Breast epithelium (tissue), 4 donors: ENCODE results near the gene ZNF419. TPM values are rescaled to one million over a fixed set of nuclear protein-coding genes. Genes with fewer than 3 reads are reported as not detected.
A peak's percentile ranks its signal among the peaks of the same experiment; 100 is the strongest.
"Not testable (repeated sequence)": the region's sequence is repeated elsewhere in the genome, so short reads cannot be mapped to it uniquely, and the experiment has no call there.

ENCODE experiments used
- DNase-seq, 2 donors: peaks; one replicate each; pipeline ENCODE4 v3.0.0-alpha.2; 2019; ENCODE audit warnings: low spot score in 2 of 2
- H3K27ac ChIP-seq, 2 donors: fragments of 200-600 bp; sonication (generic) in 1 of 2; one replicate each; pipeline ENCODE4 v1.5.1; 2016 to 2019; ENCODE audit warnings: mild to moderate bottlenecking in 1 of 2
- H3K27me3 ChIP-seq, 2 donors: fragments of 200-600 bp; sonication (generic) in 1 of 2; one replicate each; pipeline versions ENCODE4 v1.5.1 to v1.6.0; 2017 to 2019; ENCODE audit warnings: control low read depth in 1 of 2, mild to moderate bottlenecking in 1 of 2
- H3K36me3 ChIP-seq: fragments of 200-600 bp; one replicate; pipeline ENCODE4 v1.5.1; 2019
- H3K4me1 ChIP-seq, 2 donors: fragments of 200-600 bp; sonication (generic); one replicate each; pipeline ENCODE4 v1.5.1; 2016 to 2019; ENCODE audit warnings: control low read depth in 1 of 2
- H3K4me3 ChIP-seq, 3 donors: fragments of 200-600 bp; sonication (generic); 1 replicate in 2 of 3; 2 replicates in 1 of 3; pipeline ENCODE4 v1.5.1; 2016 to 2019; ENCODE audit warnings: mild to moderate bottlenecking in 3 of 3, moderate library complexity in 2 of 3
- H3K9me3 ChIP-seq, 2 donors: fragments of 200-600 bp; sonication (generic) in 1 of 2; one replicate each; pipeline ENCODE4 v1.5.1; 2016 to 2019; ENCODE audit warnings: control low read depth in 1 of 2
- POLR2A ChIP-seq: fragments of 450-650 bp; IDR thresholded peaks from one replicate; pipeline ENCODE4 v1.6.1; 2016; ENCODE audit warnings: antibody characterized with exemption, mild to moderate bottlenecking, moderate library complexity
- POLR2AphosphoS5 ChIP-seq, 3 donors: sonication (generic); formaldehyde crosslinking; IDR thresholded peaks; one replicate each; pipeline ENCODE4 v1.6.1; 2017; ENCODE audit warnings: antibody characterized with exemption in 3 of 3
- intact Hi-C: fragments of 100-400 bp; cut with DNase I; formaldehyde crosslinking; loops from one replicate; pipeline ENCODE4 v1.15.1; 2023; ENCODE audit warnings: low total_unique reads
- total RNA-seq, 3 donors: library from RNA; depleted of rRNA; stranded (reverse); fragments of >200 nt; gene quantifications; one replicate each; pipeline ENCODE4 v1.1.0, GENCODE V29; 2016
- TF ChIP-seq, protein P1 (sequence below), 3 donors: fragments of 450-650 bp; IDR thresholded peaks; one replicate each; pipeline ENCODE4 v1.5.1; 2016 to 2017; ENCODE audit warnings: antibody characterized with exemption in 3 of 3, mild to moderate bottlenecking in 3 of 3, moderate library complexity in 3 of 3

ZNF419 gene
- total RNA-seq, 3 donors from 2014 or later, result 10.2 to 13.0 (median 12.5) TPM

DNA sequence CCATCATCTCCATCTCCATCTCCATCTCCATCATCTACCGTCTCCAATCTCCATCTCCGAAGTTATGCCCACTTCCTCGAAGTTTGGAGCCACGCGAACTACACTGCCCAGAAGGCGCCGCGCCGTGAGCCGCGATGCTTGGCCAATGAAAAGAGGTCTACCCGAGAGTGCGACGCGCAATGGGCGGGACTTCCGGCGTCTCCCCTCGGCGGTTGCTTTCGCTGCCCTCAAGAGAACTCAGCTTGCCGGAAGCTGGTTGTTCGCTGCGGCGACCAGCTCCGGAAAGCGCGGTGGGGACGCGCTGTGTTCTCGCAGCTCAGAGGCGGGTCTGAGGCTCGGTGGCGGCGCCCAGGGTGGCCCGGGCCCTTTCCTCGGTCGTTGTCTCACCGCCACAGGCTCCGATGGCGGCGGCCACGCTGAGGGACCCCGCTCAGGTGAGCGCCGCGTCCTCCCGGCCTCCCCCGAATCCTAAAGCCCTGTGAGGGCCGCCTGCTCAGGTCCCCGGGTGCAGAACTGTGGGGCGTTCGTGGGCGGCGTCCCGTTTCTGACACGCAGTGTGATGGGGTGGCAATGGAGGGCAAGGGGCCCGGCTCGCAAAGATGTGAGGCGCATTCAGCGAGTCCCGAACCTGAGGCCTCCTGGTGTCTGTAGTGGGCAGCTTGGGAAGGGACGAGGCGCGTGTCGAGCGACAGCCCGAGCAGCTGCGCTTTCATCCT is 12.3 kb downstream of the ZNF419 start, which contains the start of gene ZNF773:
TSS of gene ZNF773 (plus strand) at position 259 of the 716 bp plus-strand sequence. CDS start at position 402, 143 bp downstream.
- intact Hi-C loops, H3K4me1 ChIP-seq, H3K27me3 ChIP-seq, H3K36me3 ChIP-seq: not testable (repeated sequence)
- Histone ChIP-seq H3K9me3 (peaks cover 30 to 32% of the 10 kb centered on the region in 2 donors), H3K4me3 (peak within 1 kb of the TSS; percentile 79 to 86 (median 83)), H3K27ac (peak within 1 kb of the TSS; percentile 90 to 97)
- TF ChIP-seq POLR2A, result peak; percentile 30
- TF ChIP-seq POLR2AphosphoS5 (IDR thresholded peaks at IDR 0.05), result peak in 2 of 3 donors; percentile 46 to 87
- peak; percentile 91 to 95 for DNase-seq

DNA sequence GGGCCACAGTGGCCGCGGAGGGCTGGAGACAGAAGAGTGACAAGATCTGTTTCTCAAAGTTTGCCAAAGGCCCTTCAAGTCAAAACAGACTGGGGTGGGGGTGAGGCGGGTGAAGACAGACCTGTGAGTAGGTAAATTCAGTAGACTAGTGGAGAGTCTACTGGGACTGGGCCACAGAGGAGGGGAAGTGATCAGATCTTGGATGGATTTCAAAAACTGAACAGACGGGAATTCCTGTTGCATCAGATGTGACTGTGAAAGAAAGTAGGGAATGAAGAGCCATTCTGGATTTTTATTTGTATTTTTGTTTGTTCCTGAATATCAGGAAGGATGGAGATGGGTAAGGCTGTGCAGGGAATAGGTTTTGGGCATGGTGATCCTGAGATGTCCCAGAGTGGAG is 12.8 kb downstream of the ZNF419 start:
- Histone ChIP-seq H3K9me3 (peaks cover 28 to 35% of the 10 kb centered on the region in 2 donors), H3K4me3 (peak overlapping the region; percentile 79 to 86 (median 83))

DNA sequence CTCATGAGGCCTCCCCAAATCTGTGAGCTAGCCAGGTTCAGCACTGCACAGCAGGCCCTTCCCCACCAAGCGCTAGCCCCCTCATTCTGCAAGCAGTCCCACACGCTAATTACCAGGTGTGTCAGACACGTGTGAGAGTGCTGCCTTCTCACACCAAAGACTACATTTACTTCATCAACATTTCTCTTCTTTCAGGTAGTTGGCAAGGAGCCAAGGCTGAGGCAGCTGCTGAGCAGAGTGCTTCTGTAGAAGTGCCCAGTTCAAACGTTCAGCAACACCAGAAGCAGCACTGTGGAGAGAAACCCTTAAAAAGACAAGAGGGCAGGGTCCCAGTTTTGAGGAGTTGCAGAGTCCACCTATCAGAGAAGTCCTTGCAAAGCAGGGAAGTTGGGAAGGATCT is 18.6 kb downstream of the ZNF419 start:
- Histone ChIP-seq H3K36me3 (peaks cover 17% of the 10 kb centered on the region), H3K4me3 (peak overlapping the region in 1 of 3 donors; percentile 8), H3K4me1 (no peaks in the 10 kb centered on the region), H3K27ac (no peak overlapping the region), H3K27me3 (no peaks in the 10 kb centered on the region), H3K9me3 (peaks cover 58 to 79% of the 10 kb centered on the region in 2 donors)
- intact Hi-C loops, result no loop called here
- no peak for DNase-seq
- TF ChIP-seq POLR2AphosphoS5 (IDR thresholded peaks at IDR 0.05) (no peak), POLR2A (no peak)
- TF ChIP-seq, protein P1, sequence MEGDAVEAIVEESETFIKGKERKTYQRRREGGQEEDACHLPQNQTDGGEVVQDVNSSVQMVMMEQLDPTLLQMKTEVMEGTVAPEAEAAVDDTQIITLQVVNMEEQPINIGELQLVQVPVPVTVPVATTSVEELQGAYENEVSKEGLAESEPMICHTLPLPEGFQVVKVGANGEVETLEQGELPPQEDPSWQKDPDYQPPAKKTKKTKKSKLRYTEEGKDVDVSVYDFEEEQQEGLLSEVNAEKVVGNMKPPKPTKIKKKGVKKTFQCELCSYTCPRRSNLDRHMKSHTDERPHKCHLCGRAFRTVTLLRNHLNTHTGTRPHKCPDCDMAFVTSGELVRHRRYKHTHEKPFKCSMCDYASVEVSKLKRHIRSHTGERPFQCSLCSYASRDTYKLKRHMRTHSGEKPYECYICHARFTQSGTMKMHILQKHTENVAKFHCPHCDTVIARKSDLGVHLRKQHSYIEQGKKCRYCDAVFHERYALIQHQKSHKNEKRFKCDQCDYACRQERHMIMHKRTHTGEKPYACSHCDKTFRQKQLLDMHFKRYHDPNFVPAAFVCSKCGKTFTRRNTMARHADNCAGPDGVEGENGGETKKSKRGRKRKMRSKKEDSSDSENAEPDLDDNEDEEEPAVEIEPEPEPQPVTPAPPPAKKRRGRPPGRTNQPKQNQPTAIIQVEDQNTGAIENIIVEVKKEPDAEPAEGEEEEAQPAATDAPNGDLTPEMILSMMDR (IDR thresholded peaks at IDR 0.05), result no peak

More for the DNA sequence above, 12.8 kb downstream of the ZNF419 start:
- DNase-seq, H3K27me3 ChIP-seq, H3K4me1 ChIP-seq, intact Hi-C loops, H3K27ac ChIP-seq, H3K36me3 ChIP-seq: not testable (repeated sequence)

DNA sequence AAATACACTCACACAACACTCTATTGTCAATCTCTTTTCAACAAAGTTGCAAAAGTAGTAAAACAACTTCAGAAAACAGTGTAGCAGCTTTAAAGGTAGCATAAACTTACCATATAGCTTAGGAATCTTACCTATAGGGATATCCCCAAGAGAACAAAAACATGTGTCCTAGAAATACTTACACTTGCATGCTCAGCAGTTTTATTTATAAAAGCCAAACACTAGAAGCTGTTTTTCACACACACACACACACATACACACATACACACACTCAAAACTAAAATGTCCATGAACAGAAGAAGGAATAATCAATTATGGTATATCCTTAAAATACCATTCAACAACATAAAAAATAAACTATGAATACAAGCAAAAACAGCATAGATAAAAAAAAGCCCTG is 23.9 kb downstream of the ZNF419 start:
- Histone ChIP-seq H3K4me3 (no peak overlapping the region), H3K36me3 (peaks cover 9% of the 10 kb centered on the region), H3K4me1 (no peaks in the 10 kb centered on the region), H3K27me3 (no peaks in the 10 kb centered on the region), H3K27ac (no peak overlapping the region), H3K9me3 (peaks cover 47 to 81% of the 10 kb centered on the region in 2 donors)
- no peak for DNase-seq
- intact Hi-C loops, result no loop called here
- TF ChIP-seq, protein P1 (IDR thresholded peaks at IDR 0.05), result no peak
- TF ChIP-seq POLR2A, result no peak
- TF ChIP-seq POLR2AphosphoS5 (IDR thresholded peaks at IDR 0.05), result no peak

DNA sequence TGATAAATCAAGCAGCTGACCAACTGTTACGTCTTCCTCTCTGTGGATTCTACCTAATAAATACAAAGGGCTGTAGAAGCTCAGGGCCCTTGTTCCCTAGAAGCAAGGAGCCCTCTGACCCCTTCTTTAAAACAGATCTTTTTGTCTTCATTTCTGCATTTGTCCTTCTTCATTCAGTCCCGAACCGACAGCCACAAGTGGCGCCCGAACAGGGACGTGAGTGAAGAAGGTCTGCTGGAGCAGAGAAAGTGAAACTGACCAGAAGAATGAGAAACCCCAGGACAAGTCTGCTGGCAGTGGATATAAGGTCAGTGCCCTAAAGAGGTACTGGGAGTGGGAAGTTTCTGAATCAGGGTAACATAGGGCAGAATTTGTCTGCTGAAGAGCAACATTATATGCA is 25.3 kb downstream of the ZNF419 start:
- DNase-seq, result no peak
- peaks cover 34 to 69% of the 10 kb centered on the region in 2 donors for H3K9me3 ChIP-seq
- intact Hi-C loops, result no loop called here
- H3K4me3 ChIP-seq, result no peak overlapping the region
- no peaks in the 10 kb centered on the region for H3K4me1 ChIP-seq
- H3K27ac ChIP-seq, result no peak overlapping the region
- H3K36me3 ChIP-seq, result no peaks in the 10 kb centered on the region
- TF ChIP-seq, protein P1 (IDR thresholded peaks at IDR 0.05), result no peak
- no peak for TF ChIP-seq POLR2A
- no peak for TF ChIP-seq POLR2AphosphoS5 (IDR thresholded peaks at IDR 0.05)
- H3K27me3 ChIP-seq, result no peaks in the 10 kb centered on the region

DNA sequence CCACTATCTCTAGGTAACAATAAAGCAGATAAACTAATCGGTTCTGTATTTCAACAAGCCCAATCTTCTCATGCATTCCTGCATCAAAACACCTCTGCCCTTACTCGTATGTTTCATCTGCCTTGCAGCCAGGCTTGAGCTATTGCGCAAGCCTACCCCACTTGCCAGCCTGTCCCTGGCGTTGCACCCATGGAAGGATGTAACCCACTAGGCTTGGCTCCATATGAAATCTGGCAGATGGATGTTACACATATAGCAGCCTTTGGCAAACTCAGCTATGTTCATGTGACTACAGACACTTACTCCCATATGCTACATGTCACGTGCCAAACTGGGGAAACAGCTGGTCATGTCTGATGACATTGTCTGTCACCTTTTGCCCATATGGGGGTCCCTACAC is 27.7 kb downstream of the ZNF419 start:
- Histone ChIP-seq H3K27me3 (no peaks in the 10 kb centered on the region), H3K4me3 (no peak overlapping the region), H3K36me3 (no peaks in the 10 kb centered on the region), H3K4me1 (no peaks in the 10 kb centered on the region), H3K27ac (no peak overlapping the region), H3K9me3 (peaks cover 30 to 69% of the 10 kb centered on the region in 2 donors)
- intact Hi-C loops, result no loop called here
- no peak for DNase-seq
- TF ChIP-seq POLR2AphosphoS5 (IDR thresholded peaks at IDR 0.05) (no peak), POLR2A (no peak)
- TF ChIP-seq, protein P1 (IDR thresholded peaks at IDR 0.05), result no peak

DNA sequence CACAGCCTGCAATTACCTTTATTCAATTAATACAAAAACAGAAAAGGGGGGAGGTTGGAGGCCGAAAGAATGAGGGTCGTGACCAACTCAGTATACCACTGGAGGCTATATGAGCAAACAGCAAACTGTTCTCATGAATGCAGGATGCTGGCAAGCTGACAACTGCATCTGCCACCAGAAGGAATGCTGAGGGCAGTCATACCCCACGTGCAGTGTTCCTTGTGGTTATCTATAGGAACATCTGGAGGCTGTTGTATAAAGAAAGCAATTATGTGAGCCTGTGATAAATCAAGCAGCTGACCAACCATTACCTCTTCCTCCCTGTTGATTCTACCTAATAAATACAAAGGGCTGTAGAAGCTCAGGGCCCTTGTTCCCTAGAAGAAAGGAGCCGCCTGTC is 30.5 kb downstream of the ZNF419 start:
- intact Hi-C loops, H3K4me1 ChIP-seq, H3K27me3 ChIP-seq, H3K27ac ChIP-seq, H3K4me3 ChIP-seq, DNase-seq, H3K36me3 ChIP-seq: not testable (repeated sequence)
- H3K9me3 ChIP-seq, result peaks cover 33 to 44% of the 10 kb centered on the region in 2 donors
